Smooth muscle cell of bladder (primary cell): ENCODE results near the gene MT2A. TPM values are rescaled to one million over a fixed set of nuclear protein-coding genes. Genes with fewer than 3 reads are reported as not detected.

Experiments
- total RNA-seq: library from RNA; depleted of rRNA; stranded (reverse); fragments of >200 nt; gene quantifications from 2 replicates; pipeline ENCODE4 v1.2.3, GENCODE V29; 2014

MT2A gene
- total RNA-seq = 53.3 and 72.0 TPM in 2 replicates

DNA sequence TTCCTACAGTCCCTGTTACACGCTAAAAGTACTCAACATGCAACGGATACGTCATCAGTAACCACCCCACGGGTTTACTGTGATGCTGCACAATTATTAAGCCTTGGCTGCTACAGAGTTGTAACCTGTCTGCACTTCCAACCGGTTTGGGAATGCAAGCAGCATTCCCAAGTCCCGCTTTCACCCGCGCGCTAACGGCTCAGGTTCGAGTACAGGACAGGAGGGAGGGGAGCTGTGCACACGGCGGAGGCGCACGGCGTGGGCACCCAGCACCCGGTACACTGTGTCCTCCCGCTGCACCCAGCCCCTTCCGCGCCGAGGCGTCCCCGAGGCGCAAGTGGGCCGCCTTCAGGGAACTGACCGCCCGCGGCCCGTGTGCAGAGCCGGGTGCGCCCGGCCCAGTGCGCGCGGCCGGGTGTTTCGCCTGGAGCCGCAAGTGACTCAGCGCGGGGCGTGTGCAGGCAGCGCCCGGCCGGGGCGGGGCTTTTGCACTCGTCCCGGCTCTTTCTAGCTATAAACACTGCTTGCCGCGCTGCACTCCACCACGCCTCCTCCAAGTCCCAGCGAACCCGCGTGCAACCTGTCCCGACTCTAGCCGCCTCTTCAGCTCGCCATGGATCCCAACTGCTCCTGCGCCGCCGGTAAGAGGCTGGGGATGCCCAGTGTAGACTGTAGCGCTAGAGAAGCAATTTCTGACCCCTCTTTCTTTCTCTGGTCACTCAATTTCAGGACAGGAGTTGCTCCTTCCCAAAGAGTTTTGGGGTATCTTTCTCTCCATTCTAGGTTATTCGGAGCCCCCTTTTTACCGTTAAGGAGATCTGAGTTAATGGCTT lies at the start of gene MT2A:
Gene MT2A, plus strand, starts transcription at position 542 of the 833 bp plus-strand sequence. Its CDS starts 72 bp downstream, at position 614.

DNA sequence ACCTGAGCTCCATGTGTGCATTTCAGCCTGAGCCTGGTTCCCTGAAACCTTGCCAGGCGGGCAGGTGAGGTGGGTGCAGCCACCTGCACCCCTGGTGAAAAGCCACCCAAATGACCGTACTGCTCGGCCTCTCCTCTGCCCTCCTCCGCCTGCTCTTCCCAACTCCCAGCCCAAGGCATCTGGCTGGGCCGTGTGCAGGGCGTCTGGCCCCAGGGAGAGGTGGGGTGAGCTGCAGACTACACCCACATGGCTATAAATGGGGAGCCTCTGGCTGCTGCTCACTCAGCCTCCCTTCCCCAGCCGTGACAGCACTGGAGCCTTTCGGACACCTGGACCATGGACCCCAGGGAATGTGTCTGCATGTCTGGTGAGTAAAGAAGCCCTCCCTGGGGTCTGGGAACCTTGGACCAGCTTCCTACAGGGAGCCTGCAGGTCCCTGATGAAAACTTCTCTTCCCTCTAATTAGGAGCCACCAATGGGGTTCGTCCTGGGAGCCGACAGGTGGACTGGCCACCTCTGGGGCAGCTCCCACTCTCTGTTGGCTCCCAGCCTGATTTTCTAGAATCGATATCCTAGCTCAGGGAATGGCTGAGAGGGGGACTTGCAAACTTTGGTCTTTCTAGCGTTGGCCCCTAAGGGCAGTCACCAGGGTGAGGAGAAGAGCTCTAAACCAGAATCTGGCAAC lies 43.4 kb upstream of the MT2A start, which contains the start of gene MT4:
Gene MT4, plus strand, starts transcription at position 281 of the 685 bp plus-strand sequence. Its CDS starts 56 bp downstream, at position 337.

DNA sequence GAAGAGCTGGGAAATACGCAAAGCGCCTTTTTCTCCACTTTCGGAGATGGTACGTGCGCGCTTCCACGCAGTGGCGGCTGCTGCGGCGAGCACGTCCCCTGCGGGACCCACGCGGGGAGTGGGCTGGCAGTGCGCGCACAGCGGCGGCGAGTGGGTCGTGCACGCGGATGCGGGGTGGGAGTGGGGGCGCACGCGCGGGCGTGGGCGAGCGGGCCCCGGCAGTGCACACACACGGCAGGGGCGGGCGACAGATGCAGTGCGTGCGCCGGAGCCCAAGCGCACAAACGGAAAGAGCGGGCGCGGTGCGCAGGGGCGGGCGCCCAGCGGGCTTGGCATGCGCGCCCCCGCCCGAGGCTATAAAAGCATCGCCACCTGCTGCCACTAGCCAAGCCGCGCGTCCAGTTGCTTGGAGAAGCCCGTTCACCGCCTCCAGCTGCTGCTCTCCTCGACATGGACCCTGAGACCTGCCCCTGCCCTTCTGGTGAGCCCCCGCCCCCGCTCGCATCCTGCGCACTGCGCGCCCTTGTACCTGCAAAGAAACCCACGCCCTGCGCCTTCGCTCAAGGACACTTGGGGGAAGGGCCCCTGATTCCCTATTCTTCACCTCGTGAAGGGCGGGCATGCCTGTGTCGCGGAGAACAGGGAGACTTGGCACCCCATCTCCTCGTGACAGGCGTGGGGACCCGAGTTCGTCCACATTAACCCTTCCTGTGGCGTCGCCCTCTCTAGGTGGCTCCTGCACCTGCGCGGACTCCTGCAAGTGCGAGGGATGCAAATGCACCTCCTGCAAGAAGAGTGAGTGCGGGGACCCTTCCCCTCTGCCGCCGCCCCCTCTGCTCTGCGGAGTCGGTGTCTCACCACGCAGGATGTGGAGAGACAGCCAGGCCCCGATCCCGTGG lies 19.0 kb upstream of the MT2A start, which contains the start of gene MT3:
Gene MT3, plus strand, starts transcription at position 388 of the 899 bp plus-strand sequence. Its CDS starts 63 bp downstream, at position 451.

DNA sequence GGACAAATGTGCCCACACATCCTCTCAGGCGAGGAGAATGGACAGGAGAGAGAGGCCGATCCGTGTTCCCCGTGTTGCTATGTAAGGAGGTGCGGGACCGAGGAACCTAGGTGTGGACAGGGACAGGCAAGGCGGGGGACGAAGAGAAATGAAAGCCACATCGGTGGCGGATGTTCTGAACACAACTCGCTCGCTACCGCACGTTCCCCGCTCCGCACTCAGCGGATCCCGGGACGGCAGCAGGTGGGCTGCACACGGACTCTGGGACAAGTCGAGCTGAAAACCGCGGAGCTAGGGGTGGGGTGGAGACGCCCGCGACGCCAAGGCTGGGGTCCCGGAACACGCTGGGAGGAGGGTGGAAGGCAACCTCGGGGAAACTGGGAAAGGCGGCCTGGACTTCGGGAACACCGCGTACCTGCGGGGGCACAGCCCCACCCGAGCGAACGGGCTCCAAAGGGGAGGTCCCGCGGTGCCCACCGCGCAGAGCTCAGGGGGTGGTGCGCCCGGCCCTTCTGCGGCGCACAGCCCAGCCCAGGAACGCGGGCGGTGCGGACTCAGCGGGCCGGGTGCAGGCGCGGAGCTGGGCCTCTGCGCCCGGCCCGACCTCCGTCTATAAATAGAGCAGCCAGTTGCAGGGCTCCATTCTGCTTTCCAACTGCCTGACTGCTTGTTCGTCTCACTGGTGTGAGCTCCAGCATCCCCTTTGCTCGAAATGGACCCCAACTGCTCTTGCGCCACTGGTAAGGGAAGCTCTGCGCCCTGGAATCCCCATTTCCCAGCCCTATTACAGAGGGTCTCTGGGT lies 17.0 kb downstream of the MT2A start, which contains the start of gene MT1E:
Gene MT1E, plus strand, starts transcription at position 642 of the 803 bp plus-strand sequence. Its CDS starts 71 bp downstream, at position 713.

DNA sequence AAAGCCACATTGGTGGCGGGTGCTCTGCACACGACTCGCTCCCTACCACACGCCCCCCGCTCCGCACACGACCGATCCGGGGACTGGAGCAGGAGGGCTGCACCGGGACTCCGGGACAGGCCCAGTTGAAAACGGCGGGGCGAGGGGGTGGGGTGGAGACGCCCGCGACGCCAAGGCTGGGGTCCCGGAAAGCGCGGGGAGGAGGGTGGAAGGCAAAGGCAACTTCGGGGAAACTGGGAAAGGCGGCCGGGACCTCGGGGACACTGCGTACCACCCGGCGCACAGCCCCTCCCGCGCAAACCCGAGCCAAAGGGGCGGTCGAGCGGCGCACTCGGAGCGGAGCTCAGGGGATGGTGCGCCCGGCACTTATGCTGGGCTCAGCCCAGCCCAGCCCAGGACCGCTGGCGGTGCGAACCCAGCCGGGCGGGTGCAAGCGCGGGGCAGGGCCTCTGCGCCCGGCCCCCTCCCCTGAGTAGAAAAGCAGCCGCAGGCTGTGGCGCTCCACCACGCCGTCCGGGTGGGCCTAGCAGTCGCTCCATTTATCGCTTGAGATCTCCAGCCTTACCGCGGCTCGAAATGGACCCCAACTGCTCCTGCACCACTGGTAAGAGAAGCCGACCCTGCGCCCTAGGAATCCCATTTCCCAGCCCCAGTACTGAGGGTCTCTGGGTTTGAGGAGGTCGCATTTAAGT lies 23.9 kb downstream of the MT2A start, which contains the start of gene MT1M:
Gene MT1M, plus strand, starts transcription at position 504 of the 692 bp plus-strand sequence. Its CDS starts 73 bp downstream, at position 577.

DNA sequence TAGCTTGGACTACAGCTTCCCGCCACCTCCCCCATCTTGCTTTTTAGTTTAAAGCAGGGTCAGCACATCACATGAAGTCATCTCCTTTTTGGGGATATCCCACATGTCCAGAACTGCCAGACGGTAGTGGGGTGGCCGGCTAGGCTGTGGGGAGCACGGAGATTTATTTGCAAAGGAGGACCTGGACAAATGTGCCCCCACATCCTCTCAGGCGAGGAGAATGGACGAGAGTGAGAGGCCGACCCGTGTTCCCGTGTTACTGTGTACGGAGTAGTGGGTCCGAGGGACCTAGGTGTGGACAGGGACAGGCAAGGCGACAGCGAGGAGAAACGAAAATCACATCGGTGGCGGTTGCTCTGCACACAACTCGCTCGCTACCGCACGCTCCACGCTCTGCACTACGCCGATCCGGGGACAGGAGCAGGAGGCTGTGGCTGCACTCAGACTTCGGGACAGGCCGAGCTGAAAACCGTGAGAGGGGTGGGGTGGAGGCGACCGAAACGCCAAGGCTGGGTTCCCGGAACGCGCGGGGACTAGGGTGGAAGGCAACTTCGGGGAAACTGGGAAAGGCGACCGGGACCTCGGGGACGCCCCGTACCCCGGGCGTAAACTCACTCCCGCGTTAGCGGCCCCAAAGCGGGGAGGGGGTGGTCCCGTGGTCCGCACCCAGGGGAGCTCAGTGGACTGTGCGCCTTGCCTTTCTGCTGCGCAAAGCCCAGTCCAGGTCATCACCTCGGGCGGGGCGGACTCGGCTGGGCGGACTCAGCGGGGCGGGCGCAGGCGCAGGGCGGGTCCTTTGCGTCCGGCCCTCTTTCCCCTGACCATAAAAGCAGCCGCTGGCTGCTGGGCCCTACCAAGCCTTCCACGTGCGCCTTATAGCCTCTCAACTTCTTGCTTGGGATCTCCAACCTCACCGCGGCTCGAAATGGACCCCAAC lies 29.7 kb downstream of the MT2A start, which contains the start of gene MT1A:
Gene MT1A, plus strand, starts transcription at position 853 of the 937 bp plus-strand sequence. Its CDS starts 73 bp downstream, at position 926.

DNA sequence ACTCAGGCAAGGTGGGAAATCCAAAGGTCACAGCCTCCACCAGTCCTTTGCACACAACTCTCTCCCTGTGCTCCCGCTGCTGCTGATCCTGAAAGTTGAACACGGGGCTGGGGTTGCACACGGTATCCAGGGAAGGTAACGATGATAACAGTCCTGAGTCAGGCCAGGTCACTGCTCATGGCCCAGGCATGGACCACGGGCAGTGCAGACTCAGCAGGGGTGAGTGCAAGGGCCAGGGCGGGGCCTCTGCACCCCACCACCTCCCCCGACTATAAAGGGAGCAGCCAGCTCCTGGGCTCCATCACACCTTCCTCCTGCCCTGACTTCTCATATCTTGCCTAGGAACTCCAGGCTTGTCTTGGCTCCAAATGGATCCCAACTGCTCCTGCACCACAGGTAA lies 43.2 kb downstream of the MT2A start, which contains the start of gene MT1B:
Gene MT1B, plus strand, starts transcription at position 301 of the 400 bp plus-strand sequence. Its CDS starts 68 bp downstream, at position 369.

DNA sequence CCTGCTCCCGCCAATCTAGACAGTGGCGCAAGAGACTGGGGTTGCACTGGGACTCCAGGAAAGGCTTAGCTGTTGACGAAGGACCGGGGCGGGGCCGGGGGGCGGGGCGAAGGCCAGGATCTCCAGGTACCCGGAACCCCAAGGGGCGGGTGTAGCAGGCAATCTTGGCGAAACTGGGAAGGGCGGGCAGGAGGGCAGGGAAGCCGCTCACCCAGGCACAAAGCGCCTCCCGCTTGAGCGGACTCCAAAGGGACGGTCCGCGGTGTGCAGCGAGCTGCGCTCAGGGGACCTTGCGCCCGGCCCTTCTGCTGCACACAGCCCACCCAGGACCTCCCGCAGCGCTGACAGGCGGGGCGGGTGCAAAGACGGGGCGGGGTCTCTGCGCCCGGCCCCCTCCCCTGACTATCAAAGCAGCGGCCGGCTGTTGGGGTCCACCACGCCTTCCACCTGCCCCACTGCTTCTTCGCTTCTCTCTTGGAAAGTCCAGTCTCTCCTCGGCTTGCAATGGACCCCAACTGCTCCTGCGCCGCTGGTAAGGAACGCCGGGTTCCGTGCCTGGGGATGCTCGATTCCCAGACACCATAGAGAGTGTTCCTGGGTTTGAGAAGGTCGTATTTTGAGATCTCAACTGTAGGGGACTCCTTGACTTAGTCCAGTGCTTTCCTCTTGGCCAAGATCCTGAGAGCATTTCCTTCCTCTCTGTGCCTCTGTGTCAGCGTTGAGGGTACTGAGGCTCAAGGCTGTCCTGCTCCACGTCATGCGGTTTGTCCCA lies 49.4 kb downstream of the MT2A start, which contains the start of gene MT1F:
Gene MT1F, plus strand, starts transcription at position 405 of the 772 bp plus-strand sequence. Its CDS starts 100 bp downstream, at position 505.

Other genes starting within 250 kb of the MT2A start
- gene AMFR, start 183.0 kb upstream of the MT2A start, total RNA-seq = 317 and 407 TPM in 2 replicates
- 53.0 TPM in 2 replicates for gene NUDT21, start 157.3 kb upstream of the MT2A start, total RNA-seq
- 68.1 and 80.2 TPM in 2 replicates for gene OGFOD1, start 157.0 kb upstream of the MT2A start, total RNA-seq
- 45.5 and 56.9 TPM in 2 replicates for gene BBS2, start 88.6 kb upstream of the MT2A start, total RNA-seq
- gene MT4, start 43.5 kb upstream of the MT2A start, total RNA-seq = not detected in 2 replicates
- gene MT3, start 19.1 kb upstream of the MT2A start, total RNA-seq = 0.37 TPM in 1 of 2 replicates, not detected in the other
- gene MT1E, start 17.2 kb downstream of the MT2A start, total RNA-seq = 91.7 and 248 TPM in 2 replicates
- gene MT1M, start 24.1 kb downstream of the MT2A start, total RNA-seq = 0.74 and 2.1 TPM in 2 replicates
- gene MT1A, start 30.1 kb downstream of the MT2A start, total RNA-seq = 0.28 TPM in 1 of 2 replicates, not detected in the other
- gene MT1B, start 43.3 kb downstream of the MT2A start, total RNA-seq = not detected in 2 replicates
- 0.09 and 1.8 TPM in 2 replicates for gene MT1F, start 49.4 kb downstream of the MT2A start, total RNA-seq
- 0.71 TPM in 1 of 2 replicates, not detected in the other for gene MT1G, start 59.5 kb downstream of the MT2A start, total RNA-seq
- not detected in 2 replicates for gene MT1H, start 61.2 kb downstream of the MT2A start, total RNA-seq
- gene MT1X, start 73.9 kb downstream of the MT2A start, total RNA-seq = 14.1 and 38.0 TPM in 2 replicates
- 42.2 and 42.5 TPM in 2 replicates for gene NUP93, start 121.5 kb downstream of the MT2A start, total RNA-seq